Kidney epithelial cell (primary cell): ENCODE measurements around the gene HK1. TPM values are rescaled to one million over a fixed set of nuclear protein-coding genes. Genes with fewer than 3 reads are reported as not detected.
"Not testable (repeated sequence)": the region's sequence is repeated elsewhere in the genome, so short reads cannot be mapped to it uniquely, and the experiment has no call there.

Source experiments
- DNase-seq: peaks from one replicate; pipeline ENCODE4 v3.0.0-alpha.2; 2010; ENCODE audit warnings: low read depth
- H3K27me3 ChIP-seq: 2 replicates; pipeline ENCODE4 v1.6.0; 2011; ENCODE audit warnings: low read length; ENCODE audit not compliant: control insufficient read depth, insufficient read depth
- H3K36me3 ChIP-seq: 2 replicates; pipeline ENCODE4 v1.5.1; 2011; ENCODE audit warnings: low read length; ENCODE audit not compliant: control insufficient read depth, insufficient read depth
- H3K4me3 ChIP-seq: 2 replicates; pipeline ENCODE4 v1.5.1; 2011; ENCODE audit warnings: low read depth, mild to moderate bottlenecking, control low read depth, low read length
- total RNA-seq: library from RNA; depleted of rRNA; stranded (reverse); fragments of >200 nt; gene quantifications from 2 replicates; pipeline ENCODE4 v1.2.3, GENCODE V29; 2015
- TF ChIP-seq, protein P1 (sequence below): IDR thresholded peaks from 2 replicates; pipeline ENCODE4 v1.5.1; 2011; ENCODE audit warnings: mild to moderate bottlenecking, moderate library complexity, low read length, control low read depth, inconsistent platforms; ENCODE audit not compliant: insufficient read depth, poor library complexity, severe bottlenecking

Gene HK1
- total RNA-seq, 1 donor from 2014 or later = 81.7 TPM

DNA sequence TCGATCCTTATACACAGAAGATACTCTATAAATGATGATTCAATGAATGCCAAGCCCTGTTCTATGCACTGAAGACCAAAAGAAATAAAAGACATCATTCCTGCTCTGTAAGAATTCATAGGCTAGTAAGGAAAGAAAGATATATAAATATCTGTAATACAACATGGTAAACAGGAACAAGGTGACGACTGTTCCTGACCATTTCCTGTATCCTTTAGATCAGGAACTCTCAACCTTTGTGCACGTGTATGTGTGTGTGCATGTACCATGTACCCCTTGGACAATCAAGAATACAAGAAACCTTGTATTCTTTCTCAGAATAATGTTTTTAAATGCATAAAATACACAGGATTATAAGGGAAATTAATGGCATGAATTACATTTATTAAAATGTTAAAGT is 7.3 kb upstream of the HK1 start:
- Histone ChIP-seq H3K27me3 (no peaks in the 10 kb centered on the region), H3K4me3 (no peak overlapping the region), H3K36me3 (peaks cover 1% of the 10 kb centered on the region)
- TF ChIP-seq, protein P1, sequence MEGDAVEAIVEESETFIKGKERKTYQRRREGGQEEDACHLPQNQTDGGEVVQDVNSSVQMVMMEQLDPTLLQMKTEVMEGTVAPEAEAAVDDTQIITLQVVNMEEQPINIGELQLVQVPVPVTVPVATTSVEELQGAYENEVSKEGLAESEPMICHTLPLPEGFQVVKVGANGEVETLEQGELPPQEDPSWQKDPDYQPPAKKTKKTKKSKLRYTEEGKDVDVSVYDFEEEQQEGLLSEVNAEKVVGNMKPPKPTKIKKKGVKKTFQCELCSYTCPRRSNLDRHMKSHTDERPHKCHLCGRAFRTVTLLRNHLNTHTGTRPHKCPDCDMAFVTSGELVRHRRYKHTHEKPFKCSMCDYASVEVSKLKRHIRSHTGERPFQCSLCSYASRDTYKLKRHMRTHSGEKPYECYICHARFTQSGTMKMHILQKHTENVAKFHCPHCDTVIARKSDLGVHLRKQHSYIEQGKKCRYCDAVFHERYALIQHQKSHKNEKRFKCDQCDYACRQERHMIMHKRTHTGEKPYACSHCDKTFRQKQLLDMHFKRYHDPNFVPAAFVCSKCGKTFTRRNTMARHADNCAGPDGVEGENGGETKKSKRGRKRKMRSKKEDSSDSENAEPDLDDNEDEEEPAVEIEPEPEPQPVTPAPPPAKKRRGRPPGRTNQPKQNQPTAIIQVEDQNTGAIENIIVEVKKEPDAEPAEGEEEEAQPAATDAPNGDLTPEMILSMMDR = no peak
- DNase-seq = no peak

DNA sequence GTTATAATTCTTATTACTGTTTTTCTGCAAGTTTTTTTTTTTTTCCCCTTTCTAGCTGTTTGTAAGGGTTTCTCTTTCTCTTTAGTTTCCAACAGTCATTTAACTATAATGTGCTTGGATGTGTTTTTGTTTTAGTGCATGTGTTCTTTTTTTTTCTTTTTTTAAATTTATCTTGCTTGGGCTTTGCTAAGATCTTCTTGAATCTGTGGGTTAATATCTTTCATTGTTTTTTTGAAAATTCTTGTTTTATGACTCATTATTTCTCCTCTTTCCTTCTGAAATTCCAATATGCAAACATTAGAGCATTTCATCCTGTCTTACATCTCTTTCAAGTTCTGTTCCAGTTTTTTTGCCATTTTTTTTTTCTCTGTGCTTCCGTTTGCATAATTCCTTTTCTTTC is 5.7 kb upstream of the HK1 start:
- TF ChIP-seq, protein P1 = no peak
- Histone ChIP-seq H3K36me3 (peaks cover 1% of the 10 kb centered on the region), H3K27me3 (no peaks in the 10 kb centered on the region), H3K4me3 (no peak overlapping the region)
- DNase-seq = no peak

DNA sequence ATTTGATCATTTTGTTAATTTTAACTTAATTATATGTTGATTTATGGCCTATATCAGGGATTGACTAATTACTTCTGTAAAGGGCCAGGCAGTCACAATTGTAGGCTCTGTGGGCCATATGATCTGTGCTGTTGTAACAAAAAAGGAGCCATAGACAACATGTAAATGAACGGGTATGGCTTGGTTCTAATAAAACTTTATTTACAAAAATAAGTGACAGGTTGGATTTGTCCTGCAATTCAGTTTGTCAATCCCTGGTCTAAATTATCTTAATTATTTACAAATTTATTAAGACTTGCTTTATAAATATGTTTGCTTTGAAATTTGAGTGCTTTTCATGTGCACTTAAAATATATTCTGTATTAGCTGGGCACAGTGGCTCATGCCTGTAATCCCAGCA is 2.9 kb upstream of the HK1 start:
- no peak overlapping the region for H3K4me3 ChIP-seq
- no peak for DNase-seq
- H3K36me3 ChIP-seq = no peaks in the 10 kb centered on the region
- no peaks in the 10 kb centered on the region for H3K27me3 ChIP-seq
- TF ChIP-seq, protein P1 = no peak

DNA sequence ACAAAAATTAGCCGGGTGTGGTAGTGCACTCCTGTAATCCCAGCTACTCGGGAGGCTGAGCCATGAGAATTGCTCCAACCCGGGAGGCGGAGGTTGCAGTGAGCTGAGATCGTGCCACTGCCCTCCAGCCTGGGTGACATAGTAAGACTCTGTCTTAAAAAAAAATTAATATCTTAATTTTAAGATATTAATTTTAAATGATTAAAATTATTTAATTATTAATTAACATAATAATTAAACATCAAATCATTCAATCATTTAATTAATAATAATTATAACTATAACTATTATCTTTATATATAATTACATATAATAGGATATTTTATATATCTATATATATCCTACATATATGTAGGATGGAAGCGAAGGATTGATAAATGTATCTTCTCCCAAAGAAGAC is 1.8 kb upstream of the HK1 start:
- H3K27me3 ChIP-seq = no peaks in the 10 kb centered on the region
- DNase-seq = no peak
- no peaks in the 10 kb centered on the region for H3K36me3 ChIP-seq
- TF ChIP-seq, protein P1 = no peak
- no peak overlapping the region for H3K4me3 ChIP-seq

DNA sequence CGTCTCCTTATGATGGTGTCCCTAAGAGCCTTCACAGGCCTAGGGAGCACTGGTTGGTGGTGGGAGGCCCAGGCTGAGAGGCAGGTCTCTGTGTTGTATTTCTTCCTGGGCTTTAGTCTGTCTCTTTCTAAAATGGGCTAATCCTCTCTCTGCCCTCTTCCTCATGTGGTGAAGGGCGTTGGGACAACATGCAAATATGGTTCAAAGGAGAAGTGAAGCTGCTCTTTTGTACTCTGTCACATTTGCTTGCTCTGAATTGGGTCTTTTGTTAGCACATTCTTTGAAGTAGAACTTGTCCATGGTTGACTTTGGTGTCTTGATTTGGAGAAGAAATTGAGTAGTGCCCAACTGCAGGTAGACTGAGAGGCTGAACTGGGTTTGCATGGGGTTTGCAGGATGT is 814 bp downstream of the HK1 start:
- no peak for DNase-seq
- no peaks in the 10 kb centered on the region for H3K36me3 ChIP-seq
- no peaks in the 10 kb centered on the region for H3K27me3 ChIP-seq
- H3K4me3 ChIP-seq = no peak overlapping the region
- TF ChIP-seq, protein P1 = no peak

DNA sequence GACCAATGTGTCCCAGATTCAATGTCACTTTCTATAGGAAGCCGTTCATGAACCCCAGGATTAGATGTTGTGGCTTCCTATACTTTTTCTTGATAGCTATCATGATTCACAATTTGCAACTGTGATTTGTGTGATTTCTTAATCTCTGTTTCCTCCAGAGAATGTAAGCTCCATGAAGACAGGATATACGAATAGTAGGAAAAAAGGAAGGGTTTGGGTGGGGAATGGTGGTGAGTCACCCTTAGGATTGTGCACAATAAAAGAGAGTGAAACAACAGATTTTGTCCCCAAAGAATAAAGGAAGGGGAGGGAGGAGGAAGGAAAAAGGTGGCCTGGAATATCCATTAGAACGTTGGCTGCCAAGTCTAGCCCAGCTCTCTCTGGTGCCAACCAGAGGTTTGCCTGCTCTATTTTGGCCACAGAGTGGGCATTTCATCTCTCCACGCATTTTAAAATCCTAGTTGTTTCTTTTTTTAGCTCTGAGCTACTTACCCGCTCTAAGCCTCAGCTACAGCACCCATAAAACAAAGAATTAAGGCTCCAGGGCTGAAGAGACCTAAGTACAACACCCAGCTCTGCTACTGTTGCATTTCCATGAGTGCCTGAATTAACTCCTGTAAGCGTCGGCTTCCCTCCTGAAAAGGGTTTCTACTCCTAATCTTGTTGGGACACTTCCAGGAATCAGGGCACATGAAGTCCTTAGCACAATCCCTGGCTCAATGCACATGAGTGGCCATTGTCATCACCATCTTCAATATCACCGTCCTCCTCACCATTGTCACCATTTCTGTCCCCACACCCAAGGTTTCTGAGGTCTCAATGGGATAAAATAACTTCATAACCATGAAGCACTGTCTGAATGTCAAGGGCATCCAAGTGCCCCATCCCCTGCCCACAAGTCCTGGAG is 3.5 kb downstream of the HK1 start:
- TF ChIP-seq, protein P1 = no peak
- no peaks in the 10 kb centered on the region for H3K36me3 ChIP-seq
- H3K4me3 ChIP-seq = no peak overlapping the region
- DNase-seq = no peak
- no peaks in the 10 kb centered on the region for H3K27me3 ChIP-seq

DNA sequence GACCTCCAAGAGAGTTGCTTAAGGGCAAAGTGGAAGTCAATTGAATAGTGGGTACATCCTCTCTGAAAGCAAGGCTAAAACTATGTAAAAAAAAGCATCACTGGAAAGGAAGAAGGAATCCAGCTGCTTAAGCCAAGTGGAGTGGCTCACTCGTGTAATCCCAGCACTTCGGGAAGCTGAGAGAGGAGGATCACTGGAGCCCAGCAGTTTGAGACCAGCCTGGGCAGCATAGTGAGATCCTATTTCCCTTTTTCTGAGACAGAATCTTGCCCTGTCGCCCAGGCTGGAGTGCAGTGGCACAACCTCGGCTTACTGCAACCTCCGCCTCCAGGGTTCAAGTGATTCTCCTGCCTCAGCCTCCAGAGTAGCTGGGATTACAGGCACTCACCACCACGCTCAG is 6.1 kb downstream of the HK1 start:
- H3K4me3 ChIP-seq, H3K27me3 ChIP-seq, H3K36me3 ChIP-seq, DNase-seq: not testable (repeated sequence)
